GM18951 (cell line): ENCODE results near the gene CD244.
"Not testable (repeated sequence)": the region's sequence is repeated elsewhere in the genome, so short reads cannot be mapped to it uniquely, and the experiment has no call there.

Source experiments
- POLR2A ChIP-seq: IDR thresholded peaks from 4 replicates; pipeline ENCODE4 v1.6.1; 2011; ENCODE audit warnings: mild to moderate bottlenecking; ENCODE audit not compliant: insufficient read length, insufficient read depth; ENCODE audit errors: extremely low read depth
- in situ Hi-C: fragments of 300-500 bp; cut with MboI; formaldehyde crosslinking; loops from one replicate; pipeline ENCODE4 v1.12.0; 2022; ENCODE audit warnings: low sequenced_read_pairs, mixed read lengths, inconsistent platforms; ENCODE audit not compliant: unreplicated experiment

Gene CD244

GRCh38 chr1:160885042-160885441 is 22.4 kb upstream of the CD244 start, which contains the start of gene ITLN1:
Gene ITLN1, minus strand, starts transcription at chr1:160885180. Its CDS starts 303 bp downstream, at chr1:160884877.
- in situ Hi-C loops, result no loop called here
- TF ChIP-seq POLR2A, result no peak

- in situ Hi-C loops, result no loop called here
- no peak for TF ChIP-seq POLR2A
Observed at GRCh38 chr1:160884579-160884978, 21.9 kb upstream of the CD244 start.

DNA sequence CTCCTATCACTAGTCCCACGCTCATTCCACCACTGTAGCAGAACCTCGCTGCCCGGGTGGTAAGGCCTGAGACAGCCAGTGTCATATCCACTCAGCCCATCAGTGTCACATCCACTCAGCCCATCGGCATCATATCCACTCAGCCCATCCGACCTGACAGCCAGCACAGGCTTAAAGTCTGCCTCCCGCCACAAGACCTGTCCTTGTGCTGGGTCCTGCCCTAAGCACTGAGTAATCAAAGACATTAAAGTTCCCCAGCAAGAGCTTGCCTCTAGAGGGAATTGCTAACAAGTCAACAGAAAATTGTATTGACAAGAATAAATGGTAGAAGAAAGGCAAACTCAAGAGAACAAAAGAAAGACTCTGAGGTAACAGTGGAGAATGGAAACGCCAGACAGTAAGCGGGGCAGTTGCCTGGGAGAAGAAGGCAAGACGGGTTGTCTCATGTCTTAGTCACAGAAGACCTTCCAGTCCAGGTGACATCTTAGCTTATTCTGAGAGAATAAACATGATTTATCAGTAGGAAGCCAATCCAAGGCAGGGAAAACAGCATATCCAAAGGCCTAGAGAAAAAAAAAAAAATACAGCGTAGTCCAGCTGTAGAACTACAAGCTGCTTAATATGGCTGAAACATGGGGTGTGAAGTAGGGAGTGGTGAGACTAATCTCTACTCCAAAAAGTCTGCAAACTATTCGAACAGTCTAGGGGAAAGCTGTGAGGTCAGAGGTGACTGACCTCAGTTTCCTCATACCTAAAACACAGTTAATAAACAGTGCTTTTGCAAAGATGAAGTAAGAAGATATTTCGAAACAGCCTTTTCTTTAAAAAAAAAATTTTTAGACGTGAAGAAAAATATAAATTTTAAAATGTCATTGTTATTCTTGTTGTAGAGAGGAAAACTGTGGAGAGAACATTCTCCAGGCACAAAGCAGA is 21.2 kb upstream of the CD244 start:
- in situ Hi-C loops, result no loop called here
- TF ChIP-seq POLR2A, result no peak

DNA sequence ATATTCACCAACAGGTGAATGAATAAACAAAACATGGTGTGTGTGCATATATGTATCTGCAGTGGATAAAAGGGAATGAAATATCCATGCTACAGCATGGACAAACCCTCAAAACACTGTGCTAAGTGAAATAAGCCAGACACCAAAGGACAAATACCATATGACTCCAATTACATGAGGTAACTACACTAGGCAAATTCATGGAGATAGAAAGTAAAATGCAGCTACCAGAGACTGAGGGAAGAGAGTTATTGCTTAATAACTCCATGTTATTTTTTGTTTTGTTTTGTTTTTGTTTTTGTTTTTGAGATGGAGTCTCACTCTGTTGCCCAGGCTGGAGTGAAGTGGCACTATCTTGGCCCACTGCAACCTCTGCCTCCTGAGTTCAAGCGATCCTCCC is 19.9 kb upstream of the CD244 start:
- in situ Hi-C loops, result no loop called here
- no peak for TF ChIP-seq POLR2A

- in situ Hi-C loops, result not testable (repeated sequence)
Observed at GRCh38 chr1:160881264-160881663, 18.6 kb upstream of the CD244 start.

DNA sequence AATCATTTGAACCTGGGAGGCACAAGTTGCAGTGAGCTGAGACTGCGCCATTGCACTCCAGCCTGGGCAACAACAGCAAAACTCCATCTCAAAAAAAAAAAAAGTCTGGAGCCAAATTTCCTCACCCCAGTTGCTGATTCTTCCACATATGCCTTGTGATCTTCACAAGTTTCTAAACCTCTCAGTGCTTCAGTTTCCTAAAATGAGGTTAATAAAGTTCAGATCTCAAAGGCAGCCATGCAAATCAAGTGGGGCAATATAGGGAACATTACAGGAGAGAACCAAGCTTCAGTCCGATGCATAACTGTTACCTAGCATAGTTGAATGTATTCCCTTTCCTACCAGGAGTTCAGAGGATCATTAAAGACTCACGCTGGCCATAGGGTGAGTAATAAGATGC is 17.5 kb upstream of the CD244 start:
- no peak for TF ChIP-seq POLR2A
- in situ Hi-C loops, result no loop called here

- no peak for TF ChIP-seq POLR2A
- in situ Hi-C loops, result no loop called here
Observed at GRCh38 chr1:160879056-160879455, 16.4 kb upstream of the CD244 start.

GRCh38 chr1:160877221-160877620 is 14.5 kb upstream of the CD244 start:
- in situ Hi-C loops, result no loop called here
- no peak for TF ChIP-seq POLR2A

DNA sequence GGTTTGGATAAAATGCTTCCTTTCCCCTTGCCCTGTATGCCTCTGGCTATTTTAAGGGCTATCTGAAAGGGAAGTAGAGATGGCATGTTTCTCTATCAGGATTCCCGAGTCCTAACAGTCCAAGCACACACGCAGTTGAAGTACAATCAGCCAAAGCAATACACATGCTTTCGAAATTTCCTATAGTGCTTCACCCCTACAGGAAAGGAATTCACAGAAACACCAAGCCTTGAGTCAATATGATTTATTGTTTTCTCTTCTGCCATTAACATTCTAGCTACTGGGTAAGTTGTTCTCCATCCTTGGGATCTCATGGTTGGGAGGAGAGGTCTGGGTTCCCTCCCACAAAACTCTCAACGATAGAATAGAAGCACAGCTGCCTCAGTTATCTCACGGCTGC is 13.6 kb upstream of the CD244 start:
- in situ Hi-C loops, result no loop called here
- TF ChIP-seq POLR2A, result no peak

DNA sequence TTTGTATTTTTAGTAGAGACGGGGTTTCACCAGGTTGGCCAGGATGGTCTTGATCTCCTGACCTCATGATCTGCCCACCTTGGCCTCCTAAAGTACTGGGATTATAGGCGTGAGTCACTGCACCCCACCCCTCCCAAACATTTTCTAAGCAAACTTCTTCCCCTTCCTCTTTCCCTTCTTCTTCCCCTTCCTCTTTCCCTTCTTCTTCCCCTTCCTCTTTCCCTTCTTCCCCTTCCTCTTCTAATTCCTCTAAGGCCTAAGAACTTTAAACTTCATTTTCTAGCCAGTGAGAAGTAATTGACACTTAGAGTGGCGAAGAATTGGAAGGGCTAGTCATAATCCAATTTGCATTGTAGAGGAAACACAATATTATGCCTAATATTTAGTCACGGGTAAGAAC is 12.9 kb upstream of the CD244 start:
- in situ Hi-C loops, result not testable (repeated sequence)

- in situ Hi-C loops, result no loop called here
- TF ChIP-seq POLR2A, result no peak
Observed at GRCh38 chr1:160874935-160875334, 12.2 kb upstream of the CD244 start.

DNA sequence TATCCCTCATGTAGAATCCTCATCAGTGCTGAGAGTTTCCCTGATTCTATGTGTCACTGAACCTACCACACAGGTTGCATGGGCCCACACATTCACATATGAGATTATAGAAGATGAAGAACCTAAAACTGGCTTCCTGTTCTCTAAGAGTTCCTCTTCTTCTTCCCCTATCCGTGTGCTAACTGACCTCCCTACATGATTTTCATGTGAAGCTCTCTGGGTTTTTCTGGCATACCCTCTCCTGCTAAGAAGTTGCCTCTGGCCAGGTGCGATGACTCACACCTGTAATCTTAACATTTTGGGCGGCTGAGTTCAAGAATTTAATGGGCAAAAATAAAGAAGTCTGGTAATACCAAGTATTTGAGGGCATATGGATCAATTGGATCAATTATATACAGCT is 5.5 kb upstream of the CD244 start:
- in situ Hi-C loops, result no loop called here
- TF ChIP-seq POLR2A, result no peak

- in situ Hi-C loops, result not testable (repeated sequence)
Observed at GRCh38 chr1:160867651-160868050, 5.0 kb upstream of the CD244 start.

DNA sequence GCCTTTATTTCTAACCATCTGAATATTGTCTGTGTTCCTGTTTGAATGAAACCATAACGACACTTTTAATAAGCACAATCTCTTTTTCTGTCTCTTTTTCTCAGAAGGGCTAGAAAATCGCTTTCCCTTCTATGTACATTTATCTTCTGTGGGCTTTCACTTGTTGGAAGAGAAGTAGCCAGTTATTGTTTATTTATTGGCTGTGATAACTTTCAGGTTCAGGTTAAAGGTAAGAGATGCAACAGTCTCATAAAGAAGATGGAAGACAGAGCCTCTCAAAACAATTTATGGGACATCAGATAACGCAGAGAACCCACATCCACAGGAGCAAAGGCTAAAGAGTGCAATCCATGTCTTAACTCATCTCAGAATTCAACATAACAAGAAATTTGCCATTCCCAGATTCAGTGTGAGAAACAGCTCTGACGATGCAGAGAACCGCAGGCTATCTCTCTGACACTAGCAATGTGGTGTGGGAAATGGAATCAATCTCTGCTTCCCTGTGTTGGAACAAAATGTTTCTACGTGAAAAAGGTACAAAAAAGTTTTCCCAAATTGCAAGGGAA is 4.1 kb upstream of the CD244 start:
- in situ Hi-C loops, result no loop called here
- TF ChIP-seq POLR2A, result no peak

GRCh38 chr1:160866001-160866694 is 3.5 kb upstream of the CD244 start:
- no peak for TF ChIP-seq POLR2A
- in situ Hi-C loops, result no loop called here
